ENCODE measurements around the gene KRTAP4-3. TPM values are rescaled to one million over a fixed set of nuclear protein-coding genes. Genes with fewer than 3 reads are reported as not detected.
"Not testable (repeated sequence)": the region's sequence is repeated elsewhere in the genome, so short reads cannot be mapped to it uniquely, and the experiment has no call there.

Gene KRTAP4-3
- total and polyA plus RNA-seq, 3 donors from 2014 or later = not detected

DNA sequence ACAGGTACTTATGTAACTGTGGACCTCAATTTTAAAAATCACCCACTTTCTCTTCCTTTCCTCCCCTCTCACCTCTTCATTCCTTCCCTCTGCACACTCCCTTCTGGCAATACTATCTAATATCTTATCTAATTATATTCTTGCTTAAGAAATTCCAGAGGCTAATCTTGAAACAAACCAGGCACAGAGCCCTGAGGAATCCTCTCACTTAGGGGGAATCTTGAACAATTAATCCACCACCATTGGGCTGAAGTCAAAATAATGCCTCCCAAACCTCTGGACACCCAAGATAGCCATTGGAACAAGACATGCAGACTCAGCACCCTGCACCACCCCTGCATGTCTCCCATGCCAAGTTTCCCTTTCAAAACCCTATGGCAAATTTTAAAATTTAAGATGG, 26.7 kb downstream of the KRTAP4-3 start:
- intact Hi-C loops (cut with DNase I; ENCODE audit: low total_unique reads) = no loop called here
- DNase-seq = no peak
- TF ChIP-seq, protein P1, sequence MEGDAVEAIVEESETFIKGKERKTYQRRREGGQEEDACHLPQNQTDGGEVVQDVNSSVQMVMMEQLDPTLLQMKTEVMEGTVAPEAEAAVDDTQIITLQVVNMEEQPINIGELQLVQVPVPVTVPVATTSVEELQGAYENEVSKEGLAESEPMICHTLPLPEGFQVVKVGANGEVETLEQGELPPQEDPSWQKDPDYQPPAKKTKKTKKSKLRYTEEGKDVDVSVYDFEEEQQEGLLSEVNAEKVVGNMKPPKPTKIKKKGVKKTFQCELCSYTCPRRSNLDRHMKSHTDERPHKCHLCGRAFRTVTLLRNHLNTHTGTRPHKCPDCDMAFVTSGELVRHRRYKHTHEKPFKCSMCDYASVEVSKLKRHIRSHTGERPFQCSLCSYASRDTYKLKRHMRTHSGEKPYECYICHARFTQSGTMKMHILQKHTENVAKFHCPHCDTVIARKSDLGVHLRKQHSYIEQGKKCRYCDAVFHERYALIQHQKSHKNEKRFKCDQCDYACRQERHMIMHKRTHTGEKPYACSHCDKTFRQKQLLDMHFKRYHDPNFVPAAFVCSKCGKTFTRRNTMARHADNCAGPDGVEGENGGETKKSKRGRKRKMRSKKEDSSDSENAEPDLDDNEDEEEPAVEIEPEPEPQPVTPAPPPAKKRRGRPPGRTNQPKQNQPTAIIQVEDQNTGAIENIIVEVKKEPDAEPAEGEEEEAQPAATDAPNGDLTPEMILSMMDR (IDR thresholded peaks at IDR 0.05) = no peak
- TF ChIP-seq POLR2A (IDR thresholded peaks at IDR 0.05) = no peak

DNA sequence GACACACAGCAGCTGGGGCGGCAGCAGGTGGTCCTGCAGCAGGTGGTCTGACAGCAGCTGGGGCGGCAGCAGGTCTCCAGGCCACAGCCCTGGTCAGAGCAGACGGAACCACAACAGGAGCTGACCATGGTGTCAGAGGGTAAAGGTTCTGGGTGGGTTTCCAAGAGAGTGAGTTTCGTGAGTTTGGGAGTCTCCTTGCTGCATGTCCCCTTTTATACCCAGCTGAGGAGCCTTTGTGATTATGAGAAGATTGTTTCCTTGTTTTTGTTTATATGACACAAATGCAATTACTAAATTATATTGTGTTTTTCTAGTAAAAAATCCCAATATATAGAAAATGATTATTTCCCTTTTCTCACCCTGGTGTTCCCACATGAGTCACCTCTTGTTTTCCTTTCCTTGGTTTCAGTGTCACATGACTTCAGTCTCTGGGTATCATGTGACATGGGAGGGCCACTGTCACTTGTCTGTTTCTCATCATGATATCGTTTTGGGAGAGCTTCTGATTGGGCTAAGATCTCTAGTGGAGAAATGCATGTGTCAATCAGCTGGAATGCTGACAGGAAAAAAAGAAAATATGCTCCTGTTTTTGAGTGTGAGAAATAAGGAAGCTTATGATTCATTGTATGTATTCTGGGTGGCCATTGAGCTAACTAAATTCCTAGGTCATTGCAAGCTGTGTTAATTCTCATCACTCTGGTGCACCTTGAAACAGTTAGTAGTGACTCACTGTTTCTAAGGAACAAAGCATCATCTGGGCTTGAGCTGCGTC, 27.5 kb downstream of the KRTAP4-3 start, which contains the start of gene KRTAP4-6:
Gene KRTAP4-6 (minus strand): TSS at position 185 of the 772 bp plus-strand sequence. CDS start 57 bp downstream, at position 128.
- Histone ChIP-seq H3K4me1 (no peaks in the 10 kb centered on the region), H3K27ac (no peak within 1 kb of the TSS), H3K27me3 (no peaks in the 10 kb centered on the region), H3K4me3 (no peak within 1 kb of the TSS), H3K9me3 (no peaks in the 10 kb centered on the region), H3K36me3 (ENCODE audit: low read depth, missing control alignments) (no peaks in the 10 kb centered on the region)
- DNase-seq = no peak
- WGBS, 2 donors = 76 to 84% methylated on average over 4 to 6 of the region's 6 CpGs
- intact Hi-C loops (cut with DNase I; ENCODE audit: low total_unique reads) = no loop called here
- TF ChIP-seq POLR2A (IDR thresholded peaks at IDR 0.05) = no peak
- TF ChIP-seq, protein P1 (IDR thresholded peaks at IDR 0.05) = no peak

More for the DNA sequence above, 26.7 kb downstream of the KRTAP4-3 start:
- H3K9me3 ChIP-seq = no peaks in the 10 kb centered on the region
- no peaks in the 10 kb centered on the region for H3K4me1 ChIP-seq
- H3K36me3 ChIP-seq (ENCODE audit: low read depth, missing control alignments) = no peaks in the 10 kb centered on the region
- H3K4me3 ChIP-seq = no peak overlapping the region
- H3K27me3 ChIP-seq = no peaks in the 10 kb centered on the region
- no peak overlapping the region for H3K27ac ChIP-seq

DNA sequence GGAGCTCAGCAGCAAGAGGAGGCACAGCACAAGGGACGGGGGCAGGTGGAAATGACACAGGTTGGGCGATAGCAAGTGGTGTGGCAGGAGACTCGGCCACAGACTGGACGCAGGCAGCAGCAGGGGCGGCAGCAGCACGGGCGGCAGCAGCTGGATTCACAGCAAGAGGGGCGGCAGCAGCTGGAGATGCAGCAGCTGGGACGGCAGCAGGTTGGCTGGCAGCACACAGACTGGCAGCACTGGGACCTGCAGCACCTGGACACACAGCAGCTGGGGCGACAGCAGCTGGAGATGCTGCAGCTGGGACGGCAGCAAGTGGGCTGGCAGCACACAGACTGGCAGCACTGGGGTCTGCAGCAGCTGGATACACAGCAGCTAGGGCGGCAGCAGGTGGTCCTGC, 28.2 kb downstream of the KRTAP4-3 start:
- WGBS, 2 donors = 87 to 93% methylated on average over 11 to 12 of the region's 12 CpGs
- H3K9me3 ChIP-seq; H3K27ac ChIP-seq; H3K4me3 ChIP-seq; H3K36me3 ChIP-seq (ENCODE audit: low read depth, missing control alignments); H3K4me1 ChIP-seq; DNase-seq; H3K27me3 ChIP-seq; intact Hi-C loops (cut with DNase I; ENCODE audit: low total_unique reads): not testable (repeated sequence)

DNA sequence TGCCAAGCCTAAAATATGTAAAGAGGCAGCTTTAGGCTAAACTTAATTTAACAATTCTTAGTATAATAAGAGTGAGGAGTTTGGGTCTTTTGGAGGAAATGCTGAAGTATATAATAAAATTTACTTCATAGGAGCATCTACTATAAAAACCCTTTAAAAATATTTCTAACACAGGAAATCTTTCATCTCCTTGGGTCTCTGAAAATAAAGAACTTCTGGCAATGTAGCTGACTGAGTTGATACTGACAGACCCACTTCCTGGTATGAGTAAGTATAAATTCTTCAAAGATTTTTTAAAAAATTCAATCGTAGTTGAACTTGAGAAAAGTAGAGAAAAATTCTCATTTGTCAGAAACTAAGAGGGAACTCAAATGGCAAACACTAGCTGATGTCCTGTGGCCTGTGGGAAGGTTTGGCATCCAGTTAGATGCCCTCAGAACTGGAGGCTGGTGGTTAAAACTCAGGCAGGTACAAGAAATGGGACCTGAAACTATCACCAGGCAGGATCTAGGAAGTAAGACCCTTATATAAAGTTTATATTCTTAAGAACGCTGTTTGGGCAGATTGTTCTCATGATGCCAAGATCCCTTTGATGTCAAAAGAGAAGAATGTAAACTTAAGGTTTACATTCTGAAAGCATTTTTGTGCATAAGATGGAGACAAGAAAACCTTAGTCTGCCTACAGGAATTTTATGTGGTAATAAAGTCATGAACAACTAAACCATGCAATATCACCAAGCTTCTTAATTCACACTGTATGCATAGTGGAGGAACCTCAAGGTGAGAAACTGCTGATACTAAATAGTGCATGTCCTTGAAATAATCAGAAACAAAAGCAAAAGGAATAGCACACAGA, 33.9 kb downstream of the KRTAP4-3 start:
- no peak overlapping the region for H3K4me3 ChIP-seq
- no peaks in the 10 kb centered on the region for H3K36me3 ChIP-seq (ENCODE audit: low read depth, missing control alignments)
- H3K27ac ChIP-seq = no peak overlapping the region
- no peaks in the 10 kb centered on the region for H3K9me3 ChIP-seq
- H3K27me3 ChIP-seq = no peaks in the 10 kb centered on the region
- H3K4me1 ChIP-seq = no peaks in the 10 kb centered on the region
- intact Hi-C loops (cut with DNase I; ENCODE audit: low total_unique reads) = no loop called here
- 77 to 83% methylated on average over 2 of the region's 2 CpGs for WGBS, 2 donors
- DNase-seq = no peak
- TF ChIP-seq POLR2A (IDR thresholded peaks at IDR 0.05) = no peak
- TF ChIP-seq, protein P1 (IDR thresholded peaks at IDR 0.05) = no peak

DNA sequence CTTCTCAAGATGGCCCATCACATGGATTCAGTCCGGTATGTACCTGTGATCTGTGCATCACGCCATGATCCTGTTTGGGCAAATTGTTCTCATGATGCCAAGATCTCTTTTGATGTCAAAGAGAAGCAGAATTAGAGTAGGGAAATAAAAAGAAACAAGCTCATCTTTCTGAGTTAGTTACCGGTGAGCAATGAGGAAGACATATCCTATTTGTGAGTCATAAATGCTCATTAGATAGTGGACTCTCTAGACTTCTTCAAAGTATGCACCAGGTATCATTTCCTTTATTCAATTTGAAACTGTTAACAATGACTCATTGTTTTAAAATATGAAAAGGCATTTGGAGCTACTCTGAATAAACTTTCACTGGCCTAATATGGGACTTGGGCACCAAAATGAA, 36.0 kb downstream of the KRTAP4-3 start:
- Histone ChIP-seq H3K27me3 (no peaks in the 10 kb centered on the region), H3K36me3 (ENCODE audit: low read depth, missing control alignments) (no peaks in the 10 kb centered on the region), H3K27ac (no peak overlapping the region), H3K4me3 (no peak overlapping the region), H3K9me3 (no peaks in the 10 kb centered on the region), H3K4me1 (no peaks in the 10 kb centered on the region)
- 88 to 94% methylated on average over 3 of the region's 3 CpGs for WGBS, 2 donors
- no peak for TF ChIP-seq POLR2A (IDR thresholded peaks at IDR 0.05)
- TF ChIP-seq, protein P1 (IDR thresholded peaks at IDR 0.05) = no peak
- DNase-seq = no peak
- intact Hi-C loops (cut with DNase I; ENCODE audit: low total_unique reads) = no loop called here
